Astrocyte (in vitro differentiated cells and primary cell): Measurements from ENCODE around the gene GFRA1. TPM values are rescaled to one million over a fixed set of nuclear protein-coding genes. Genes with fewer than 3 reads are reported as not detected.

Experiments used
- DNase-seq: peaks from one replicate; pipeline ENCODE4 v3.0.0-alpha.2; 2010; ENCODE audit warnings: low read depth
- FAIRE-seq: peaks from 2 replicates; lab custom pipeline; 2011; peaks lifted over from hg19 to GRCh38; lab: Jason Lieb, UNC
- H2AFZ ChIP-seq: 2 replicates; pipeline ENCODE4 v1.6.0; 2012; ENCODE audit warnings: low read depth, low read length, inconsistent platforms
- H3K27ac ChIP-seq: 2 replicates; pipeline ENCODE4 v1.5.1; 2011; ENCODE audit warnings: low read depth, low read length, inconsistent platforms
- H3K27me3 ChIP-seq: 2 replicates; pipeline ENCODE4 v1.6.0; 2011; ENCODE audit warnings: low read length, inconsistent platforms; ENCODE audit not compliant: insufficient read depth
- H3K36me3 ChIP-seq: 2 replicates; pipeline ENCODE4 v1.5.1; 2011; ENCODE audit warnings: low read length, inconsistent platforms; ENCODE audit not compliant: insufficient read depth
- H3K4me1 ChIP-seq: 2 replicates; pipeline ENCODE4 v1.5.1; 2011; ENCODE audit warnings: low read length, inconsistent platforms; ENCODE audit not compliant: insufficient read depth
- H3K4me2 ChIP-seq: 2 replicates; pipeline ENCODE4 v1.6.0; 2012; ENCODE audit warnings: low read length, inconsistent platforms
- H3K4me3 ChIP-seq: 2 replicates; pipeline ENCODE4 v1.5.1; 2011; ENCODE audit warnings: low read depth, mild to moderate bottlenecking, low read length, inconsistent platforms; ENCODE audit not compliant: insufficient read depth
- H3K79me2 ChIP-seq: 2 replicates; pipeline ENCODE4 v1.6.0; 2012; ENCODE audit warnings: mild to moderate bottlenecking, low read length, inconsistent platforms; ENCODE audit not compliant: insufficient read depth
- H3K9ac ChIP-seq: 2 replicates; pipeline ENCODE4 v1.6.0; 2012; ENCODE audit warnings: mild to moderate bottlenecking, low read length, inconsistent platforms
- H3K9me3 ChIP-seq: 2 replicates; pipeline ENCODE4 v1.5.1; 2012; ENCODE audit warnings: low read depth, mild to moderate bottlenecking, low read length, inconsistent platforms; ENCODE audit not compliant: insufficient read depth
- H4K20me1 ChIP-seq: 2 replicates; pipeline ENCODE4 v1.6.0; 2012; ENCODE audit warnings: low read length, inconsistent platforms; ENCODE audit not compliant: insufficient read depth
- H3K27ac Mint-ChIP-seq: one replicate; pipeline ENCODE4 v1.8.0; 2021; ENCODE audit warnings: mild to moderate bottlenecking, mixed read lengths; ENCODE audit not compliant: unreplicated experiment
- H3K27me3 Mint-ChIP-seq: one replicate; pipeline ENCODE4 v1.8.0; 2021; ENCODE audit warnings: low read depth, mixed read lengths; ENCODE audit not compliant: unreplicated experiment
- H3K36me3 Mint-ChIP-seq: one replicate; pipeline ENCODE4 v1.8.0; 2021; ENCODE audit warnings: low read depth, mixed read lengths; ENCODE audit not compliant: unreplicated experiment
- H3K4me1 Mint-ChIP-seq: one replicate; pipeline ENCODE4 v1.8.0; 2021; ENCODE audit warnings: low read depth, mixed read lengths; ENCODE audit not compliant: unreplicated experiment
- H3K4me3 Mint-ChIP-seq: one replicate; pipeline ENCODE4 v1.8.0; 2021; ENCODE audit warnings: mild to moderate bottlenecking, moderate library complexity, mixed read lengths; ENCODE audit not compliant: unreplicated experiment
- H3K9me3 Mint-ChIP-seq: one replicate; pipeline ENCODE4 v1.8.0; 2021; ENCODE audit warnings: mild to moderate bottlenecking, mixed read lengths; ENCODE audit not compliant: unreplicated experiment
- CTCF ChIP-seq: IDR thresholded peaks from 2 replicates; pipeline ENCODE4 v1.5.1; 2011; ENCODE audit warnings: low read depth, mild to moderate bottlenecking, inconsistent platforms, low read length, moderate library complexity; ENCODE audit not compliant: insufficient read depth
- EZH2 ChIP-seq: IDR thresholded peaks from 2 replicates; pipeline ENCODE4 v1.6.1; 2012; ENCODE audit warnings: mild to moderate bottlenecking, low read length, inconsistent platforms; ENCODE audit not compliant: insufficient read depth
- total RNA-seq: library from RNA; stranded (reverse); gene quantifications from 2 replicates; pipeline ENCODE4 v1.2.1, GENCODE V29; 2021

GFRA1 gene
- total RNA-seq, 1 donor from 2014 or later, result 24.2 TPM

GRCh38 chr10:116113721-116114501, 159.1 kb downstream of the GFRA1 start:
- Histone ChIP-seq H3K9ac (peak overlapping the region; percentile 49), H3K36me3 (no peaks in the 10 kb centered on the region), H3K27ac (peak overlapping the region; percentile 83), H3K4me2 (peak overlapping the region; percentile 73), H3K9me3 (no peaks in the 10 kb centered on the region), H3K4me3 (no peak overlapping the region), H4K20me1 (no peaks in the 10 kb centered on the region), H2AFZ (peak overlapping the region; percentile 57), H3K79me2 (no peaks in the 10 kb centered on the region), H3K27me3 (no peaks in the 10 kb centered on the region), H3K4me1 (peaks cover 25% of the 10 kb centered on the region)
- Mint-ChIP-seq H3K4me3 (no peak overlapping the region), H3K36me3 (peaks cover 4% of the 10 kb centered on the region), H3K9me3 (no peaks in the 10 kb centered on the region), H3K27ac (no peak overlapping the region), H3K27me3 (peaks cover 17% of the 10 kb centered on the region), H3K4me1 (peaks cover 8% of the 10 kb centered on the region)
- TF ChIP-seq CTCF, result no peak
- no peak for TF ChIP-seq EZH2
- FAIRE-seq, result no peak
- peak; percentile 94 for DNase-seq

- H3K27me3 Mint-ChIP-seq, result peaks cover 22% of the 10 kb centered on the region
- no peak overlapping the region for H3K27ac Mint-ChIP-seq
- peaks cover 4% of the 10 kb centered on the region for H3K36me3 Mint-ChIP-seq
- Histone ChIP-seq H3K79me2 (no peaks in the 10 kb centered on the region), H3K4me1 (peaks cover 25% of the 10 kb centered on the region), H4K20me1 (no peaks in the 10 kb centered on the region), H3K9me3 (no peaks in the 10 kb centered on the region), H3K4me3 (no peak overlapping the region), H2AFZ (peak overlapping the region; percentile 15), H3K27me3 (no peaks in the 10 kb centered on the region), H3K9ac (no peak overlapping the region), H3K27ac (peak overlapping the region; percentile 29), H3K36me3 (no peaks in the 10 kb centered on the region), H3K4me2 (peak overlapping the region; percentile 53)
- peaks cover 8% of the 10 kb centered on the region for H3K4me1 Mint-ChIP-seq
- TF ChIP-seq EZH2 (no peak), CTCF (no peak)
- DNase-seq (peak; percentile 60), FAIRE-seq (no peak)
- H3K9me3 Mint-ChIP-seq, result no peaks in the 10 kb centered on the region
- no peak overlapping the region for H3K4me3 Mint-ChIP-seq
Measured at GRCh38 chr10:116112232-116113231, 160.5 kb downstream of the GFRA1 start.
